Neural progenitor cell (in vitro differentiated cells): ENCODE measurements around the gene PLA2R1. TPM values are rescaled to one million over a fixed set of nuclear protein-coding genes. Genes with fewer than 3 reads are reported as not detected.

ENCODE experiments used
- DNase-seq: peaks from one replicate; pipeline ENCODE4 v3.0.0-alpha.2; 2016; ENCODE audit warnings: low spot score
- H2AFZ ChIP-seq: fragments of 200-600 bp; sonication (generic); replicated peaks from 2 replicates; pipeline ENCODE4 v1.6.1; 2016; ENCODE audit warnings: antibody characterized with exemption
- H3F3A ChIP-seq: fragments of 200-600 bp; sonication (generic); 2 replicates; pipeline ENCODE4 v1.6.1; 2016; ENCODE audit warnings: antibody characterized with exemption, low read depth
- H3K27ac ChIP-seq: fragments of 200-600 bp; sonication (generic); 2 replicates; pipeline ENCODE4 v1.5.1; 2016; ENCODE audit warnings: mild to moderate bottlenecking
- H3K27me3 ChIP-seq: fragments of 200-600 bp; sonication (generic); 2 replicates; pipeline ENCODE4 v1.6.1; 2016; ENCODE audit warnings: mild to moderate bottlenecking, moderate library complexity
- H3K36me3 ChIP-seq: fragments of 200-600 bp; sonication (generic); 2 replicates; pipeline ENCODE4 v1.5.1; 2016
- H3K4me1 ChIP-seq: fragments of 200-600 bp; sonication (generic); 2 replicates; pipeline ENCODE4 v1.6.1; 2016; ENCODE audit warnings: mixed run types
- H3K4me2 ChIP-seq: fragments of 200-600 bp; sonication (generic); 2 replicates; pipeline ENCODE4 v1.6.1; 2016
- H3K4me3 ChIP-seq: fragments of 200-600 bp; sonication (generic); 2 replicates; pipeline ENCODE4 v1.5.1; 2016
- H3K79me2 ChIP-seq: fragments of 200-600 bp; sonication (generic); 2 replicates; pipeline ENCODE4 v1.6.1; 2016; ENCODE audit warnings: low read depth
- H3K9ac ChIP-seq: fragments of 200-600 bp; sonication (generic); 2 replicates; pipeline ENCODE4 v1.6.1; 2016
- H3K9me3 ChIP-seq: fragments of 200-600 bp; sonication (generic); 2 replicates; pipeline ENCODE4 v1.5.1; 2016; ENCODE audit warnings: low read depth
- H4K20me1 ChIP-seq: fragments of 200-600 bp; sonication (generic); 2 replicates; pipeline ENCODE4 v1.6.1; 2016; ENCODE audit warnings: low read depth
- H3K27ac Mint-ChIP-seq: 3 replicates; pipeline ENCODE4 v1.8.0; 2021; ENCODE audit warnings: mixed read lengths
- H3K27me3 Mint-ChIP-seq: 2 replicates; pipeline ENCODE4 v1.8.0; 2022; ENCODE audit warnings: low read depth, mild to moderate bottlenecking, inconsistent platforms, moderate library complexity, mixed read lengths; ENCODE audit not compliant: insufficient read depth
- H3K36me3 Mint-ChIP-seq: 3 replicates; pipeline ENCODE4 v1.8.0; 2021; ENCODE audit warnings: mixed read lengths
- H3K4me1 Mint-ChIP-seq: 3 replicates; pipeline ENCODE4 v1.8.0; 2021; ENCODE audit warnings: mixed read lengths
- H3K4me3 Mint-ChIP-seq: 3 replicates; pipeline ENCODE4 v1.8.0; 2021; ENCODE audit warnings: mild to moderate bottlenecking, moderate library complexity, mixed read lengths
- H3K9me3 Mint-ChIP-seq: 3 replicates; pipeline ENCODE4 v1.8.0; 2020; ENCODE audit warnings: mixed read lengths
- EZH2 ChIP-seq: fragments of 200-600 bp; sonication (generic); IDR thresholded peaks from 2 replicates; pipeline ENCODE4 v1.6.1; 2017; ENCODE audit warnings: antibody characterized with exemption, mild to moderate bottlenecking, moderate library complexity
- EZH2phosphoT487 ChIP-seq: fragments of 200-600 bp; sonication (generic); IDR thresholded peaks from 2 replicates; pipeline ENCODE4 v1.6.1; 2017; ENCODE audit warnings: antibody characterized with exemption
- total RNA-seq: library from RNA; depleted of rRNA; stranded (reverse); fragments of >200 nt; gene quantifications from 2 replicates; pipeline ENCODE4 v1.2.3, GENCODE V29; 2015; ENCODE audit warnings: low replicate concordance
- TF ChIP-seq, protein P1 (sequence below): fragments of 200-600 bp; sonication (generic); IDR thresholded peaks from 2 replicates; pipeline ENCODE4 v1.5.1; 2017; ENCODE audit warnings: antibody characterized with exemption, mild to moderate bottlenecking

Gene PLA2R1
- total RNA-seq, 1 donor from 2014 or later, result 0.45 TPM

DNA sequence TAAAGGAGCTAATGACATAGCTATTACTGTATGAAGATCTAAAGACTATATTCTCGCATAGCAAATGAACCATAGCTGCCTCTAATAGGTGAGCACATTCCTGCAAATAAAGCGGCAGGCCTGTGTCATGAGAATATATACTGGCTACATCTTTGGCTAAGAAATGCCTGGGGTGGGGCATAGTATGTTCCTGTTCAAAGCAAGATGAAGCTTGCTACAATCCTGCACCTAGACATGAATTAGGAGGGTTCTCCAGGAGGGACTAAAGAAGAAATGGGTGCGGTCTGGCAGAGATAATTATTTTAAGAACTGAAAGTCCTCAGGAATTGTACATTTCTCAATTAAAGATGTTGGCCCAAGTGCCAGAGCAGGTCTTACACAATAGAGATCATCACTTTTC lies 46.8 kb upstream of the PLA2R1 start:
- Mint-ChIP-seq H3K36me3 (no peaks in the 10 kb centered on the region), H3K4me1 (no peaks in the 10 kb centered on the region), H3K4me3 (no peak overlapping the region), H3K9me3 (peaks cover 3% of the 10 kb centered on the region), H3K27ac (no peak overlapping the region), H3K27me3 (peaks cover 2% of the 10 kb centered on the region)
- no peaks in the 10 kb centered on the region for H3F3A ChIP-seq
- H2AFZ ChIP-seq, result no peak overlapping the region
- H3K4me2 ChIP-seq, result no peak overlapping the region
- no peak overlapping the region for H3K27ac ChIP-seq
- H3K9me3 ChIP-seq, result no peaks in the 10 kb centered on the region
- no peaks in the 10 kb centered on the region for H3K4me1 ChIP-seq
- TF ChIP-seq EZH2phosphoT487 (no peak), EZH2 (no peak)
- TF ChIP-seq, protein P1, sequence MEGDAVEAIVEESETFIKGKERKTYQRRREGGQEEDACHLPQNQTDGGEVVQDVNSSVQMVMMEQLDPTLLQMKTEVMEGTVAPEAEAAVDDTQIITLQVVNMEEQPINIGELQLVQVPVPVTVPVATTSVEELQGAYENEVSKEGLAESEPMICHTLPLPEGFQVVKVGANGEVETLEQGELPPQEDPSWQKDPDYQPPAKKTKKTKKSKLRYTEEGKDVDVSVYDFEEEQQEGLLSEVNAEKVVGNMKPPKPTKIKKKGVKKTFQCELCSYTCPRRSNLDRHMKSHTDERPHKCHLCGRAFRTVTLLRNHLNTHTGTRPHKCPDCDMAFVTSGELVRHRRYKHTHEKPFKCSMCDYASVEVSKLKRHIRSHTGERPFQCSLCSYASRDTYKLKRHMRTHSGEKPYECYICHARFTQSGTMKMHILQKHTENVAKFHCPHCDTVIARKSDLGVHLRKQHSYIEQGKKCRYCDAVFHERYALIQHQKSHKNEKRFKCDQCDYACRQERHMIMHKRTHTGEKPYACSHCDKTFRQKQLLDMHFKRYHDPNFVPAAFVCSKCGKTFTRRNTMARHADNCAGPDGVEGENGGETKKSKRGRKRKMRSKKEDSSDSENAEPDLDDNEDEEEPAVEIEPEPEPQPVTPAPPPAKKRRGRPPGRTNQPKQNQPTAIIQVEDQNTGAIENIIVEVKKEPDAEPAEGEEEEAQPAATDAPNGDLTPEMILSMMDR, result no peak
- no peak overlapping the region for H3K4me3 ChIP-seq
- H3K9ac ChIP-seq, result no peak overlapping the region
- H3K36me3 ChIP-seq, result no peaks in the 10 kb centered on the region
- no peaks in the 10 kb centered on the region for H3K79me2 ChIP-seq
- no peak for DNase-seq
- H3K27me3 ChIP-seq, result no peaks in the 10 kb centered on the region
- H4K20me1 ChIP-seq, result no peaks in the 10 kb centered on the region

DNA sequence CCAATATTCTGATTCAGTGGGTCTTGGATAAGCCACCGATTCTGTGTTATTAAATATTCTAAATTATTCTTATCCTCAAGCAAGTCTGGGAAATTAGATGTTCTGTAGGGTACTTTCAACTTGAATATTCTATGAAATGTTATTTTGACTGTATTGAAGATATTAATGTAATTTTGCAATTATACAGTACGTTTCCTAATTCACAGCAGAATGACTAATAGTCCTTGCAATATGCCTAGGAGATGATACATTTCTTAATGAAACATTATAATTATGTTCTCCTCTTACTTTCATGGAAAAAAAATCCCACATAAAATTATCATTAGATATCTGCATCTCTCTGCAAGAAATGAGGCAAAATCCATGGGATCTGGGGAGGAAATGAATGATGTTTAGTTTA lies 46.2 kb upstream of the PLA2R1 start:
- TF ChIP-seq EZH2 (no peak), EZH2phosphoT487 (no peak)
- TF ChIP-seq, protein P1, result no peak
- H3K4me1 ChIP-seq, result no peaks in the 10 kb centered on the region
- H3K79me2 ChIP-seq, result no peaks in the 10 kb centered on the region
- no peaks in the 10 kb centered on the region for H3K36me3 Mint-ChIP-seq
- no peak overlapping the region for H3K27ac ChIP-seq
- no peaks in the 10 kb centered on the region for H3F3A ChIP-seq
- H3K9me3 ChIP-seq, result no peaks in the 10 kb centered on the region
- no peak overlapping the region for H3K27ac Mint-ChIP-seq
- no peaks in the 10 kb centered on the region for H4K20me1 ChIP-seq
- no peak overlapping the region for H3K9ac ChIP-seq
- no peaks in the 10 kb centered on the region for H3K4me1 Mint-ChIP-seq
- no peak overlapping the region for H3K4me2 ChIP-seq
- no peak for DNase-seq
- H3K4me3 ChIP-seq, result no peak overlapping the region
- H3K9me3 Mint-ChIP-seq, result no peaks in the 10 kb centered on the region
- H3K36me3 ChIP-seq, result no peaks in the 10 kb centered on the region
- H3K27me3 Mint-ChIP-seq, result peaks cover 2% of the 10 kb centered on the region
- no peaks in the 10 kb centered on the region for H3K27me3 ChIP-seq
- no peak overlapping the region for H3K4me3 Mint-ChIP-seq
- no peak overlapping the region for H2AFZ ChIP-seq

DNA sequence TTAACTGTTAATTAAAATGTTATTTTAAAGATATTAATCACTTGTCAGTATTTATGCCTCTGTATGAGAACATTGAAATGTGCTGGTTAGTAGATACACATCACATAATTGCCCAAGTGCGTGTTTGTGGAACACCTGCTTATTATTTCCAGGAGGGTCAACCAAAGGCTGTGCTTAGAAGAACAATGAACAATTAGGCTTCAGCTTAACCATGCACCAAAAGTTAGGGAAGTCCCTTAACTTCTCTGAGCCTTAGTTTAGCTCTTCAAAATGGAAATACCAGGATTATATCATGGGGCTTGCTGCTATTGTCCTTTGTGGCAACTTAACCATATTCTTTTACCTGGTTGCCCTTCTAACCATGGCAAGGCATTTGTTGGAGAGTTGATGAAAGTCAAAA lies 43.0 kb upstream of the PLA2R1 start:
- H2AFZ ChIP-seq, result no peak overlapping the region
- no peaks in the 10 kb centered on the region for H3K4me1 ChIP-seq
- Mint-ChIP-seq H3K4me3 (no peak overlapping the region), H3K27me3 (no peaks in the 10 kb centered on the region), H3K4me1 (no peaks in the 10 kb centered on the region), H3K27ac (no peak overlapping the region), H3K36me3 (no peaks in the 10 kb centered on the region), H3K9me3 (no peaks in the 10 kb centered on the region)
- H3K27ac ChIP-seq, result no peak overlapping the region
- no peak for DNase-seq
- H3K79me2 ChIP-seq, result no peaks in the 10 kb centered on the region
- H3F3A ChIP-seq, result no peaks in the 10 kb centered on the region
- no peaks in the 10 kb centered on the region for H3K9me3 ChIP-seq
- no peaks in the 10 kb centered on the region for H4K20me1 ChIP-seq
- no peak overlapping the region for H3K9ac ChIP-seq
- H3K4me3 ChIP-seq, result no peak overlapping the region
- H3K27me3 ChIP-seq, result no peaks in the 10 kb centered on the region
- H3K36me3 ChIP-seq, result no peaks in the 10 kb centered on the region
- TF ChIP-seq, protein P1, result no peak
- no peak for TF ChIP-seq EZH2phosphoT487
- no peak for TF ChIP-seq EZH2
- no peak overlapping the region for H3K4me2 ChIP-seq

DNA sequence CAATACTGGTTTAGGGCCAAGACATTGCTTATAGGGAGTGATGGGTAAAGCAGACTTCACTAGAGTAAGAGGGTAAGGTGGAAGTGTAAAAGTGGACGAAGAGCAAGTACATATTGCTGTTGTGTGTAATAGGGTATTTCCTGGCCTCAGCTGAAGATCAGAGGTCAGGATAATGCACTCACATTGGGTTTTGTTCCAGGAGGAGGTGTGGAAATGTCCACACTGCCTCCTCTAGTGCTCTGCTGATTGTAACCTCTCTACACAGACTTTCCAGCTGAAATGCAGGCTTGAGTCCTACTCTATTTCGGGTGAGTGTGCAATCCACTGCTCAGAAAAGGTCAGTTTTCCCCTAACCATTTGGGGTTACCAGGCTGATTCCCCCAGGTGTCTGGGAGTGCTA lies 41.7 kb upstream of the PLA2R1 start:
- H3K4me1 ChIP-seq, result no peaks in the 10 kb centered on the region
- H3K9me3 ChIP-seq, result no peaks in the 10 kb centered on the region
- TF ChIP-seq, protein P1, result no peak
- TF ChIP-seq EZH2, result no peak
- TF ChIP-seq EZH2phosphoT487, result no peak
- H4K20me1 ChIP-seq, result no peaks in the 10 kb centered on the region
- no peaks in the 10 kb centered on the region for H3K36me3 ChIP-seq
- H3K4me3 ChIP-seq, result no peak overlapping the region
- H3K9ac ChIP-seq, result no peak overlapping the region
- no peaks in the 10 kb centered on the region for H3K79me2 ChIP-seq
- H3F3A ChIP-seq, result no peaks in the 10 kb centered on the region
- Mint-ChIP-seq H3K4me1 (no peaks in the 10 kb centered on the region), H3K36me3 (no peaks in the 10 kb centered on the region), H3K27me3 (no peaks in the 10 kb centered on the region), H3K9me3 (no peaks in the 10 kb centered on the region), H3K27ac (no peak overlapping the region), H3K4me3 (no peak overlapping the region)
- no peak overlapping the region for H3K4me2 ChIP-seq
- H2AFZ ChIP-seq, result no peak overlapping the region
- H3K27me3 ChIP-seq, result no peaks in the 10 kb centered on the region
- no peak for DNase-seq
- H3K27ac ChIP-seq, result no peak overlapping the region
